Skin of body (tissue), 2 donors: ENCODE measurements around the gene CEP350. TPM values are rescaled to one million over a fixed set of nuclear protein-coding genes. Genes with fewer than 3 reads are reported as not detected.

Experiments
- DNase-seq: peaks from one replicate; lab custom pipeline; 2025; lab: John Stamatoyannopoulos, UW
- total RNA-seq: library from RNA; depleted of rRNA; stranded (reverse); fragments of >200 nt; gene quantifications from one replicate; pipeline ENCODE4 v1.2.3, GENCODE V29; 2014

The CEP350 gene
- total RNA-seq, 1 donor from 2014 or later: 69.0 TPM

GRCh38 chr1:180053594-180054567 is 99.3 kb downstream of the CEP350 start:
- no peak for DNase-seq

- no peak for DNase-seq
Measured at GRCh38 chr1:180057883-180058396, 103.3 kb downstream of the CEP350 start.

- no peak for DNase-seq
Measured at GRCh38 chr1:180061019-180061418, 106.4 kb downstream of the CEP350 start.

- DNase-seq: no peak
Measured at GRCh38 chr1:180062452-180062971, 107.9 kb downstream of the CEP350 start.

- no peak for DNase-seq
Measured at GRCh38 chr1:180065408-180065807, 110.8 kb downstream of the CEP350 start.

DNA sequence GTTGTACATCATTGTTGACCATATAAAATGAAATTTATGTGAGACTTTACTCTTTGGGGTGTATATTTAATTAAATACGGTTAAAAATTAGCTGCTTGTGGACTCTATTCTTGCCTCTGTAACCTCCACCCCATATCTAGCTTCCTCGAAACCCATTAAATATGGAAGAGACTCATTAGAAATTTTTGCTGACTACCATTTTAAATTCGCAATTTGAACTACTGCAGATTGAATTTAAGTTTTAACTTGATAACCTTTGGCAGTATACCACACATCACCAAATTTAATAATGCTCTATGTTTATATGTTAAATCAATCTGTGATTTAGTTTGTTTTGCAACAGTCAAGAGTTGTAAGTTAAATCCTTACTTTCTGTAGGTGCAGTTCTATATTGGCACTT is 111.5 kb downstream of the CEP350 start:
- DNase-seq: no peak

GRCh38 chr1:180070286-180070685 is 115.7 kb downstream of the CEP350 start:
- no peak for DNase-seq

DNA sequence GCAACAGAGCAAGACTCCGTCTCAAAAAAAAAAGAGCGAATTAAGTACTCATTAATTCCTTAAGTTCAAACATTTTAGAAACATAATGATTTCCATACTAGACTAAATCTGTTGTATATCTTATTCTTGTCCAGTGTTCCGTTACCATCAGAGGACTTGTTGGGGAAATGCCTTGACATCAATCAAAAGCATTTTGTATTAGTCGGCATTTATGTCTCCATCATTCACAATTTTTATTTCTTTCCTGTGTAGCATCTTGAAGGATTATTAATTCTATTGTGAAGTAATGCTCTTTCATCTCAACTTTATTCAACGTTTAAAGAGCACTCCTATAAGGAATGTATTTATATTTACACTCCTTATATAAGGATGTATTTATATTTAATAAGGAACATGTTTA is 117.1 kb downstream of the CEP350 start:
- no peak for DNase-seq

- DNase-seq: no peak
Measured at GRCh38 chr1:180080439-180080838, 125.8 kb downstream of the CEP350 start.

DNA sequence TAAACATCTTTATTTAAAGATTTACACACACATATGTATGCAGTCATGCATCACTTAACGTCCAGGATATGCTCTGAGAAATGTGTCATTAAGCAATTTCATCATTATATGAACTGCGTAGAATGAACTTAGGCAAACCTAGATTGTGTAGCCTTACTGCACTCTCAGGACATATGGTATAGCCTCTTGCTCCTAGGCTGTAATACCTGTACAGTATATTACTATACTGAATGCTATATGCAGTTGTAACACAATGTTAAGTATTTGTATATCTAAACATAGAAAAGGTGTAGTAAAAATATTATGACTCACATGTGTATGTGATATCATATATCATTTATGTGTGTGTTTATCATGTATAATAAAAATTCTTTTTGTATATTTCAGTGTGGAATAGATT is 126.9 kb downstream of the CEP350 start:
- DNase-seq: no peak

DNA sequence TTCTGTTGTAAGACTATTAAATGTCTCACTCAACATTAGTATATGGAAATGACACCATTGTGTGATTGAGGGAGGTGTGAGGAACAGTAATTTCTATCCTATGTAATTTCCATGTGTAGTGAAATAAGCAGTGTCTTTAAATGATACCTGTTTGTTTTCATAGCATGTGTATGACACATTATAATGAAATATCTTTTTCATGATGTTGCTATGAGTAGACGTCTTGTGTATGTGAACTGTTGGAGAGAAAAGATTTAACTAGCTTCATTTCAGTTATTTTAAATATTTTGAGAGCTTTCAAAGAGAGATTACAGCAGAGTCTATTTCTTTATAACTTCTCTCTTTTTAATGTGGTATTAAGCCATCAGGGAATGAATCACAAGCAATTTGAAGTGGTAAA is 128.6 kb downstream of the CEP350 start:
- DNase-seq: no peak

GRCh38 chr1:180084867-180085266 is 130.3 kb downstream of the CEP350 start:
- DNase-seq: no peak

- DNase-seq: no peak
Measured at GRCh38 chr1:180085331-180085730, 130.7 kb downstream of the CEP350 start.

GRCh38 chr1:180092931-180093650 is 138.5 kb downstream of the CEP350 start:
- no peak for DNase-seq

DNA sequence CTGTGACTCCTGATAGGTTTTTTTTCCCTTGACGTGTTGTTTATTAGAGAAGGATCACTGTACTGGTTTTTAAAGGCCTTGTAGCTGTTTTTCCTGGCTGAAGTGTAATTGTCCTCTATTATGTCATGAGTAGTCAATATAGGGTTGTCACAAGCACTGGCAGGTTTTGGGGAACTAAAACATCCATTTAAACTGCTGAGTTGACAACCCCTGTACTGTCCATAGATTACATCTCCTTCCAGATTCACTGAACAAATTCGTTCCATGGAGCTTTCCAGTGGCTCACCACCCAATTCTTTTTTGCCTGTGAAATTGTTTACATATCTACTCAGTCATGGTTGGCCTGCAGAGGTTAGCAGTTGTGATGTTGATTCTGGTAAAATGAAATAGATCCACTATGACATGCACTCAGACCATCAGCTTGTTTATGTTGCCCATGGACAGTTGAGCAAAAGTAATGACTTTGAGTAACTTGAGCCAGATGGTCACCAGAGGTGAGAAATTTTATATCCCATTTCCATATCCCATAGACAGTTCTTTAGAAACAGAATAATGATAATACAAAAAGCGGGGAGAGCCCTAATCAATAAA is 140.2 kb downstream of the CEP350 start:
- no peak for DNase-seq

- no peak for DNase-seq
Measured at GRCh38 chr1:180096584-180097325, 142.1 kb downstream of the CEP350 start.

GRCh38 chr1:180097326-180097605 is 142.7 kb downstream of the CEP350 start:
- no peak for DNase-seq

DNA sequence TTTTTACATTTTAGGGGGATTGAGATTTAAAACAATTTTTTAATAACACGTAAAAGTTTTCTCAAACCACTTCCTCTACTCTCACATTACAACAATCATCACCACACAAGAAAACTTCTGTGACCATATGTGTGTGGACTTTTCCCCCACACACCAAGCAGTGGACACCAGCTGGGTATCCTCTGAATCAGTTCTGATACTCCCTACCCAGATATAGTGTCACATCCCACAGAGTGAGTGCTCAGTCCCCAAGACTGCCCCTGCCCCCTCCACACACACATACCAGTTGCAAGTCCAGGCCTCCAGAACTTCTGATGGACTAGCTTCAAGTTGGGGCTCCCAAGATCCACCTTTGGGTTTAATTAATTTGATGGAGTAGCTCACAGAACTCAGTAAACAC is 146.8 kb downstream of the CEP350 start:
- DNase-seq: no peak

- no peak for DNase-seq
Measured at GRCh38 chr1:180103819-180104218, 149.2 kb downstream of the CEP350 start.

- no peak for DNase-seq
Measured at GRCh38 chr1:180112091-180112490, 157.5 kb downstream of the CEP350 start.

- DNase-seq: no peak
Measured at GRCh38 chr1:180112984-180113647, 158.5 kb downstream of the CEP350 start.
